Right atrium auricular region (tissue), 2 donors: ENCODE measurements around the gene HLA-B. TPM values are rescaled to one million over a fixed set of nuclear protein-coding genes. Genes with fewer than 3 reads are reported as not detected.
"Not testable (repeated sequence)": the region's sequence is repeated elsewhere in the genome, so short reads cannot be mapped to it uniquely, and the experiment has no call there.

Experiments used
- DNase-seq: peaks from one replicate; pipeline ENCODE4 v3.0.0-alpha.2; 2019; ENCODE audit warnings: low spot score
- H3K27ac ChIP-seq, 2 donors: fragments of 200-600 bp; sonication (generic); 1 replicate in 1 of 2; 2 replicates in 1 of 2; pipeline ENCODE4 v1.5.1; 2016 to 2019
- H3K27me3 ChIP-seq, 2 donors: fragments of 200-600 bp; sonication (generic); one replicate each; pipeline versions ENCODE4 v1.5.1 to v1.6.0; 2017 to 2019
- H3K36me3 ChIP-seq: fragments of 200-600 bp; sonication (generic); one replicate; pipeline ENCODE4 v1.5.1; 2016
- H3K4me1 ChIP-seq, 2 donors: fragments of 200-600 bp; sonication (generic); one replicate each; pipeline versions ENCODE4 v1.5.1 to v1.6.0; 2017 to 2019
- H3K4me3 ChIP-seq, 2 donors: fragments of 200-600 bp; sonication (generic); 1 replicate in 1 of 2; 2 replicates in 1 of 2; pipeline ENCODE4 v1.5.1; 2017 to 2019; ENCODE audit warnings: mild to moderate bottlenecking in 1 of 2, moderate library complexity in 1 of 2
- H3K9me3 ChIP-seq, 2 donors: fragments of 200-600 bp; sonication (generic); one replicate each; pipeline ENCODE4 v1.5.1; 2019
- CTCF ChIP-seq, 2 donors: fragments of 200-600 bp; sonication (generic); IDR thresholded peaks; one replicate each; pipeline ENCODE4 v1.5.1; 2019; ENCODE audit warnings: antibody characterized with exemption in 2 of 2
- total RNA-seq, 2 donors: library from RNA; depleted of rRNA; stranded (reverse); fragments of >200 nt; gene quantifications; one replicate each; pipeline ENCODE4 v1.1.0, GENCODE V29; 2016

HLA-B gene
- total RNA-seq, 2 donors from 2014 or later = 297 to 584 TPM

GRCh38 chr6:31400467-31401289 is 43.7 kb upstream of the HLA-B start:
- no peaks in the 10 kb centered on the region for H3K27me3 ChIP-seq
- H3K4me1 ChIP-seq = peaks cover 0 to 63% of the 10 kb centered on the region in 2 donors
- H3K4me3 ChIP-seq = peak overlapping the region; percentile 75 to 83
- H3K9me3 ChIP-seq = no peaks in the 10 kb centered on the region
- peak overlapping the region; percentile 99 for H3K27ac ChIP-seq
- DNase-seq = peak; percentile 91
- H3K36me3 ChIP-seq = no peaks in the 10 kb centered on the region
- TF ChIP-seq CTCF (IDR thresholded peaks at IDR 0.05) = no peak

- Histone ChIP-seq H3K9me3 (no peaks in the 10 kb centered on the region), H3K4me1 (peaks cover 0 to 60% of the 10 kb centered on the region in 2 donors), H3K27me3 (no peaks in the 10 kb centered on the region), H3K27ac (peak overlapping the region; percentile 99), H3K4me3 (peak overlapping the region; percentile 75 to 83), H3K36me3 (no peaks in the 10 kb centered on the region)
- peak; percentile 95 for DNase-seq
- peak; percentile 71 to 91 for TF ChIP-seq CTCF (IDR thresholded peaks at IDR 0.05)
Observed at GRCh38 chr6:31399589-31400466, 42.8 kb upstream of the HLA-B start.

DNA sequence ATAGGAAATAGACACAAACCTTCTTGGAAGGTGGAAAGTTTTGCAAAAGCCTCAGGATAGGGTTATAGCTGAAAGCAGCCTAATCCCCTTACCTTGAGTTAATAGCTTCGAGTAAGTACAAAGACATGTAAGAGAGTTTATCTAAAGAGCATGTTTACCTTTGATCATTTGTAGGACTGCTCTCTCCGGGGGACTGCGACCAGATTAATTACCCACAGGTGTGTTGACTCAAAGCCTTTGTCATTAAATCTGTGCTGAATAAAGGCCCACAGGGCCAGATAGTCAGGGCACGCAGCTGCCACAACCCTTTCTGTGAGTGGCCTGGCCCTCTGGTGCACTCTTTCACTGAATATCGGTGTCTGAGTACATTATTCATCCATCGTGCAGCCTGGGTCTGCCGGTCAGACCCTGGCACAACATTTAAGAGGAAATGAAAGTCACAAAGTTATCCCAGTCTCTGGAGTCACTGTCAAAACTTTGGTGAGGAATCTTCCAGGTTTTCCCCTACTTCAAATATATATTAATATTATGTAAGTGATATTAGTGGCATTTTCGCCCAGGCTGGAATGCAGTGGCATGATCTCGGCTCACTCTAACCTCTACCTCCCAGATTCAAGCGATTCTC is 41.0 kb upstream of the HLA-B start:
- no peak overlapping the region for H3K4me3 ChIP-seq
- TF ChIP-seq CTCF (IDR thresholded peaks at IDR 0.05) = no peak
- H3K36me3 ChIP-seq = no peaks in the 10 kb centered on the region
- H3K27me3 ChIP-seq = no peaks in the 10 kb centered on the region
- H3K4me1 ChIP-seq = peaks cover 0 to 46% of the 10 kb centered on the region in 2 donors
- H3K27ac ChIP-seq = no peak overlapping the region
- no peaks in the 10 kb centered on the region for H3K9me3 ChIP-seq
- no peak for DNase-seq

GRCh38 chr6:31397153-31397499 is 40.1 kb upstream of the HLA-B start:
- H3K27ac ChIP-seq, H3K27me3 ChIP-seq, H3K4me3 ChIP-seq, H3K9me3 ChIP-seq, H3K36me3 ChIP-seq, DNase-seq: not testable (repeated sequence)
- peak in 1 of 2 donors; percentile 34 for TF ChIP-seq CTCF (IDR thresholded peaks at IDR 0.05)
- H3K4me1 ChIP-seq = peaks cover 0 to 37% of the 10 kb centered on the region in 2 donors

DNA sequence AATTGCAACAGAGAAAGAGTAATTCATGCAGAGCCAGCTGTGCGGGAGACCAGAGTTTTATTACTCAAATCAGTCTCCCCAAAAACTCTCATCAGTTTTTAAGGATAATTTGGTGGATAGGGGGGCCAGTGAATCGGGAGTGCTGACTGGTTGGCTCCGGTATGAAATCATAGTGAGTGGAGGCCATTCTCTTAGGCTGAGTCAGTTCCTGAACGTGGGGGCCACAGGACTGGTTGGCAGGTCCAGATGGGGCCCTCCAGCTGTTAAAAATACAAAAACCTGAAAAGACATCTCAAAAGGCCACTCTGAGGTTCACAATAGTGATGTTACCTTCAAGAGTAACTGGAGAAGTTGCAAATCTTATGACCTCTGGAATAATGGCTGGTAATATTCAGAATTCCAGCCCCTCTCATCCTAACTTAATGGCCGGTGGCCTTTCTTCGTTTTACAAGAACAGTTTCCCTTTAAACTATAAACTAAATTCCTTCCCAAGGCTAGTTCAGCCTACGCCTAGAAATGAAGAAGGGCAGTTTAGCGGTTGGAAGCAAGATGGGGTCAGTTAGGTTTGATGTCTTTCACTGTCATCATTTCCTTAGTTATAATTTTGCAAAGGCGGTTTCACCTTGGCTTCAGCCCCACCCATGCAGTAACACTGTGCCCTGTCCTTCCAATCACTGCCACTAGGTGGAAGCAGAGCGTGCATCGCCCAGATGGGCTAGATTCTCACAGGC is 39.6 kb upstream of the HLA-B start:
- no peaks in the 10 kb centered on the region for H3K36me3 ChIP-seq
- no peaks in the 10 kb centered on the region for H3K9me3 ChIP-seq
- H3K27me3 ChIP-seq = no peaks in the 10 kb centered on the region
- peak; percentile 84 to 96 for TF ChIP-seq CTCF (IDR thresholded peaks at IDR 0.05)
- H3K4me1 ChIP-seq = peaks cover 0 to 32% of the 10 kb centered on the region in 2 donors
- H3K4me3 ChIP-seq = no peak overlapping the region
- DNase-seq = peak; percentile 87
- H3K27ac ChIP-seq = no peak overlapping the region
